ENCODE data around the gene NMD3.

The NMD3 gene

DNA sequence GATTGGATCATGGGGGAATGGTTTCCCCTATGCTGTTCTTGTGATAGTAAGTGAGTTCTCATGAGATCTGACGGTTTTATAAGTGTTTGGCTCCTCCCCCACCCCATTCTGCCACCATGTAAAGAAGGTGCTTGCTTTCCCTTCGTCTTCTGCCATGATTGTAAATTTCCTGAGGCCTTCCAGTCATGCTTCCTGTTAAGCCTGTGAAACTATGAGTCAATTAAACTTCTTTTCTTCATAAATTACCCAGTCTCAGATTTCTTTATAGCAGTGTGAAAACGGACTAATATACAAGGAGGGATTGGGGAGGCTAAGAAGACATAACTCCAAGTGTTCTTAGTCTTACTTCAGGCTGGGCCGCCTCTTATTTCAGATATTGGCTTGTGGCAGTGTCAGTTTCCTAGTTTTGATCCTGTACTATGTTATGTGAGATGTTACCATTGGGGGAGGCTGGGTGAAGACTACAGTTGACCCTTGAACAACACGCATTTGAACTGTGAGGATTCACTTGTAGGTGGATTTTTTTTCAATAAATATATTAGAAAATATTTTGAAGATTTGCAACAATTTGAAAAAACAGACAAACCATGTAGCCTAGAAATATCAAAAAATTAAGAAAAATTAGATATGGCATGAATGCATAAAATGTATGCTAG is 44.9 kb downstream of the NMD3 start:
- TF ChIP-seq, protein P1, sequence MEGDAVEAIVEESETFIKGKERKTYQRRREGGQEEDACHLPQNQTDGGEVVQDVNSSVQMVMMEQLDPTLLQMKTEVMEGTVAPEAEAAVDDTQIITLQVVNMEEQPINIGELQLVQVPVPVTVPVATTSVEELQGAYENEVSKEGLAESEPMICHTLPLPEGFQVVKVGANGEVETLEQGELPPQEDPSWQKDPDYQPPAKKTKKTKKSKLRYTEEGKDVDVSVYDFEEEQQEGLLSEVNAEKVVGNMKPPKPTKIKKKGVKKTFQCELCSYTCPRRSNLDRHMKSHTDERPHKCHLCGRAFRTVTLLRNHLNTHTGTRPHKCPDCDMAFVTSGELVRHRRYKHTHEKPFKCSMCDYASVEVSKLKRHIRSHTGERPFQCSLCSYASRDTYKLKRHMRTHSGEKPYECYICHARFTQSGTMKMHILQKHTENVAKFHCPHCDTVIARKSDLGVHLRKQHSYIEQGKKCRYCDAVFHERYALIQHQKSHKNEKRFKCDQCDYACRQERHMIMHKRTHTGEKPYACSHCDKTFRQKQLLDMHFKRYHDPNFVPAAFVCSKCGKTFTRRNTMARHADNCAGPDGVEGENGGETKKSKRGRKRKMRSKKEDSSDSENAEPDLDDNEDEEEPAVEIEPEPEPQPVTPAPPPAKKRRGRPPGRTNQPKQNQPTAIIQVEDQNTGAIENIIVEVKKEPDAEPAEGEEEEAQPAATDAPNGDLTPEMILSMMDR (IDR thresholded peaks at IDR 0.05) = no peak
- TF ChIP-seq ZFX (IDR thresholded peaks at IDR 0.05; ENCODE audit: borderline replicate concordance) = no peak
- H3K27ac ChIP-seq = no peak overlapping the region

DNA sequence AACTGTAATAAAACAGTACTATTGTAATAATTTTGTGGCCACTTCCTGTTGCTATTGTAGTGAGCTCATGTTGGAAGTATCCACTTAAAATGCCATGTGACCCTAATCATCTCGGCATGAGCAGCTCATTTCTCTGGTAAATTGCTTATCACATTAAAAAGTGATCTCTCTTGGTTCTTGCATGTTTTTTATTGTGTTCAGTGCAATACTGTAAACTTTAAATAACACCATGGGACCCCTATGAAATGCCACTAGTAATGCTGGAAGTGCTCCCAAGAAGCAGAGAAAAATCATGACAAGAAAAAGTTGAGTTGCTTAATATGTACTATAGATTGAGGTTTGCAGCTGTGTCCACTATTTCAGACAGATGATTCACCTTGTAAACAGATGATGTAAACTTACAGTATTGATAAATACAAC is 45.6 kb downstream of the NMD3 start:
- TF ChIP-seq, protein P1 (IDR thresholded peaks at IDR 0.05) = no peak
- TF ChIP-seq ZFX (IDR thresholded peaks at IDR 0.05; ENCODE audit: borderline replicate concordance) = no peak
- no peak overlapping the region for H3K27ac ChIP-seq

- H3K27ac ChIP-seq = no peak overlapping the region
- TF ChIP-seq, protein P1 (IDR thresholded peaks at IDR 0.05) = no peak
- no peak for TF ChIP-seq ZFX (IDR thresholded peaks at IDR 0.05; ENCODE audit: borderline replicate concordance)
These were observed 46.5 kb downstream of the NMD3 start for GRCh38 chr3:161267646-161268045.

- no peak for TF ChIP-seq ZFX (IDR thresholded peaks at IDR 0.05; ENCODE audit: borderline replicate concordance)
- TF ChIP-seq, protein P1 (IDR thresholded peaks at IDR 0.05) = no peak
- H3K27ac ChIP-seq = no peak overlapping the region
These were observed 47.5 kb downstream of the NMD3 start for GRCh38 chr3:161268601-161269000.

- no peak overlapping the region for H3K27ac ChIP-seq
- TF ChIP-seq, protein P1 (IDR thresholded peaks at IDR 0.05) = no peak
- no peak for TF ChIP-seq ZFX (IDR thresholded peaks at IDR 0.05; ENCODE audit: borderline replicate concordance)
These were observed 49.9 kb downstream of the NMD3 start for GRCh38 chr3:161270991-161271390.

DNA sequence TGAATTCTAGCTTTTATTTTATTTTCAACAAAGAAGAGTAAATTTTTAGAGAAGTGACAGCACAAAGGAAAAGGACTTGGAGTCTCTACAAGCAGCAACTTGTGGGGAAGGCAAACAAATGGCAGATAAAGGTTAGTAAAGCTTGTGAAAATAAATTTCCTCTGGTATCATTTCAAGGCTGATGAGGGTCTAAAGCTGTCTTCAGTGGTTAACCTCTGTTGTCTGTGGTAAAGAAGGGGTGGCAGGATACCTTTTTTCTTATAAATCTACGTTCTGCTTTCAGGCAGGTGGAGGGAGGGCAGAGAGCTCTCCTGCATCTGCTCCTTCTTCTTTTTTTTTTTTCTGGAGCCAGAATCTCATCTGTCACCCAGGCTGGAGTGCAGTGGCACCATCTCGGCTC is 50.5 kb downstream of the NMD3 start:
- no peak overlapping the region for H3K27ac ChIP-seq
- TF ChIP-seq ZFX (IDR thresholded peaks at IDR 0.05; ENCODE audit: borderline replicate concordance) = no peak
- TF ChIP-seq, protein P1 (IDR thresholded peaks at IDR 0.05) = no peak

DNA sequence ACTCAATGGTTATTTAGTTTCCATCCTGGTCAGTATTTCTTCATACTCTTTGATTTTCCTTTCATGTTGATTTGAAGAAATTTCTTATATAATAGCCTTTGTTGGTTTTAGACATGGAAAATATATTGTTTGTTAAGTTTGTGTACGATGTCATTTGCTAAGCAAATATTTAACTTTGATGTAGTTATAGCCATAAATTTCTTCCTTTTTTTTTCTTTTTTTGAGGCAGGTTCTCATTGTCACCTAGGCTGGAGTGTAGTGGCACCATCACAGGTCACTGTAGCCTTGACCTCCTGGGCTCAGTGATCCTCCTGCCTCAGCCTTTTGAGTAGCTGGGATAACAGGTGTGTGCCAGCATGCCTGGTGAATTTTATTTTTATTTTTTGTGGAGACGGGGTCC is 51.4 kb downstream of the NMD3 start:
- no peak overlapping the region for H3K27ac ChIP-seq
- TF ChIP-seq ZFX (IDR thresholded peaks at IDR 0.05; ENCODE audit: borderline replicate concordance) = no peak
- TF ChIP-seq, protein P1 (IDR thresholded peaks at IDR 0.05) = no peak

Measured in 22Rv1 (cell line).